Astrocyte (in vitro differentiated cells and primary cell): ENCODE measurements around the gene FBLIM1. TPM values are rescaled to one million over a fixed set of nuclear protein-coding genes. Genes with fewer than 3 reads are reported as not detected.

ENCODE experiments used
- DNase-seq: peaks from one replicate; pipeline ENCODE4 v3.0.0-alpha.2; 2010; ENCODE audit warnings: low read depth
- FAIRE-seq: peaks from 2 replicates; lab custom pipeline; 2011; peaks lifted over from hg19 to GRCh38; lab: Jason Lieb, UNC
- H2AFZ ChIP-seq: 2 replicates; pipeline ENCODE4 v1.6.0; 2012; ENCODE audit warnings: low read depth, low read length, inconsistent platforms
- H3K27ac ChIP-seq: 2 replicates; pipeline ENCODE4 v1.5.1; 2011; ENCODE audit warnings: low read depth, low read length, inconsistent platforms
- H3K27me3 ChIP-seq: 2 replicates; pipeline ENCODE4 v1.6.0; 2011; ENCODE audit warnings: low read length, inconsistent platforms; ENCODE audit not compliant: insufficient read depth
- H3K36me3 ChIP-seq: 2 replicates; pipeline ENCODE4 v1.5.1; 2011; ENCODE audit warnings: low read length, inconsistent platforms; ENCODE audit not compliant: insufficient read depth
- H3K4me1 ChIP-seq: 2 replicates; pipeline ENCODE4 v1.5.1; 2011; ENCODE audit warnings: low read length, inconsistent platforms; ENCODE audit not compliant: insufficient read depth
- H3K4me2 ChIP-seq: 2 replicates; pipeline ENCODE4 v1.6.0; 2012; ENCODE audit warnings: low read length, inconsistent platforms
- H3K4me3 ChIP-seq: 2 replicates; pipeline ENCODE4 v1.5.1; 2011; ENCODE audit warnings: low read depth, mild to moderate bottlenecking, low read length, inconsistent platforms; ENCODE audit not compliant: insufficient read depth
- H3K79me2 ChIP-seq: 2 replicates; pipeline ENCODE4 v1.6.0; 2012; ENCODE audit warnings: mild to moderate bottlenecking, low read length, inconsistent platforms; ENCODE audit not compliant: insufficient read depth
- H3K9ac ChIP-seq: 2 replicates; pipeline ENCODE4 v1.6.0; 2012; ENCODE audit warnings: mild to moderate bottlenecking, low read length, inconsistent platforms
- H3K9me3 ChIP-seq: 2 replicates; pipeline ENCODE4 v1.5.1; 2012; ENCODE audit warnings: low read depth, mild to moderate bottlenecking, low read length, inconsistent platforms; ENCODE audit not compliant: insufficient read depth
- H4K20me1 ChIP-seq: 2 replicates; pipeline ENCODE4 v1.6.0; 2012; ENCODE audit warnings: low read length, inconsistent platforms; ENCODE audit not compliant: insufficient read depth
- H3K27ac Mint-ChIP-seq: one replicate; pipeline ENCODE4 v1.8.0; 2021; ENCODE audit warnings: mild to moderate bottlenecking, mixed read lengths; ENCODE audit not compliant: unreplicated experiment
- H3K27me3 Mint-ChIP-seq: one replicate; pipeline ENCODE4 v1.8.0; 2021; ENCODE audit warnings: low read depth, mixed read lengths; ENCODE audit not compliant: unreplicated experiment
- H3K36me3 Mint-ChIP-seq: one replicate; pipeline ENCODE4 v1.8.0; 2021; ENCODE audit warnings: low read depth, mixed read lengths; ENCODE audit not compliant: unreplicated experiment
- H3K4me1 Mint-ChIP-seq: one replicate; pipeline ENCODE4 v1.8.0; 2021; ENCODE audit warnings: low read depth, mixed read lengths; ENCODE audit not compliant: unreplicated experiment
- H3K4me3 Mint-ChIP-seq: one replicate; pipeline ENCODE4 v1.8.0; 2021; ENCODE audit warnings: mild to moderate bottlenecking, moderate library complexity, mixed read lengths; ENCODE audit not compliant: unreplicated experiment
- H3K9me3 Mint-ChIP-seq: one replicate; pipeline ENCODE4 v1.8.0; 2021; ENCODE audit warnings: mild to moderate bottlenecking, mixed read lengths; ENCODE audit not compliant: unreplicated experiment
- CTCF ChIP-seq: IDR thresholded peaks from 2 replicates; pipeline ENCODE4 v1.5.1; 2011; ENCODE audit warnings: low read depth, mild to moderate bottlenecking, inconsistent platforms, low read length, moderate library complexity; ENCODE audit not compliant: insufficient read depth
- EZH2 ChIP-seq: IDR thresholded peaks from 2 replicates; pipeline ENCODE4 v1.6.1; 2012; ENCODE audit warnings: mild to moderate bottlenecking, low read length, inconsistent platforms; ENCODE audit not compliant: insufficient read depth
- total RNA-seq: library from RNA; stranded (reverse); gene quantifications from 2 replicates; pipeline ENCODE4 v1.2.1, GENCODE V29; 2021

The FBLIM1 gene
- total RNA-seq, 1 donor from 2014 or later, result 179 TPM

- H3K4me1 Mint-ChIP-seq, result peaks cover 5% of the 10 kb centered on the region
- peaks cover 10% of the 10 kb centered on the region for H4K20me1 ChIP-seq
- H3K27me3 ChIP-seq, result no peaks in the 10 kb centered on the region
- no peak overlapping the region for H3K27ac ChIP-seq
- peaks cover 21% of the 10 kb centered on the region for H3K4me1 ChIP-seq
- no peaks in the 10 kb centered on the region for H3K36me3 ChIP-seq
- no peak overlapping the region for H3K4me2 ChIP-seq
- peaks cover 12% of the 10 kb centered on the region for H3K27me3 Mint-ChIP-seq
- DNase-seq (no peak), FAIRE-seq (no peak)
- no peaks in the 10 kb centered on the region for H3K9me3 ChIP-seq
- H3K27ac Mint-ChIP-seq, result peak overlapping the region; percentile 47
- no peak overlapping the region for H3K9ac ChIP-seq
- H3K4me3 Mint-ChIP-seq, result no peak overlapping the region
- H2AFZ ChIP-seq, result peak overlapping the region; percentile 46
- no peak overlapping the region for H3K4me3 ChIP-seq
- TF ChIP-seq CTCF, result no peak
- TF ChIP-seq EZH2, result no peak
- peaks cover 27% of the 10 kb centered on the region for H3K79me2 ChIP-seq
- peaks cover 3% of the 10 kb centered on the region for H3K36me3 Mint-ChIP-seq
- peaks cover 4% of the 10 kb centered on the region for H3K9me3 Mint-ChIP-seq
Observed at GRCh38 chr1:15756143-15757015, 2.2 kb upstream of the FBLIM1 start.

GRCh38 chr1:15757016-15757543, 1.5 kb upstream of the FBLIM1 start:
- peak overlapping the region; percentile 66 for H3K4me3 Mint-ChIP-seq
- H2AFZ ChIP-seq, result no peak overlapping the region
- H3K4me3 ChIP-seq, result no peak overlapping the region
- no peak overlapping the region for H3K27ac Mint-ChIP-seq
- H3K27me3 Mint-ChIP-seq, result peaks cover 5% of the 10 kb centered on the region
- H3K79me2 ChIP-seq, result peaks cover 34% of the 10 kb centered on the region
- no peaks in the 10 kb centered on the region for H3K9me3 ChIP-seq
- H3K4me2 ChIP-seq, result peak overlapping the region; percentile 92
- no peaks in the 10 kb centered on the region for H3K27me3 ChIP-seq
- peaks cover 9% of the 10 kb centered on the region for H3K4me1 Mint-ChIP-seq
- no peaks in the 10 kb centered on the region for H3K36me3 ChIP-seq
- peaks cover 23% of the 10 kb centered on the region for H3K4me1 ChIP-seq
- H3K27ac ChIP-seq, result no peak overlapping the region
- peaks cover 17% of the 10 kb centered on the region for H4K20me1 ChIP-seq
- FAIRE-seq (no peak), DNase-seq (no peak)
- peaks cover 3% of the 10 kb centered on the region for H3K9me3 Mint-ChIP-seq
- H3K9ac ChIP-seq, result peak overlapping the region; percentile 92
- H3K36me3 Mint-ChIP-seq, result peaks cover 3% of the 10 kb centered on the region
- TF ChIP-seq EZH2, result no peak
- TF ChIP-seq CTCF, result no peak
